Nephron (organoid): ENCODE data around the gene MLYCD.
A peak's percentile ranks its signal among the peaks of the same experiment; 100 is the strongest.

ENCODE experiments used
- H3K27ac Mint-ChIP-seq, 3 experiments: 2 replicates each; pipeline ENCODE4 v1.8.0; 2020; ENCODE audit warnings: mixed read lengths in 3 of 3, mild to moderate bottlenecking in 2 of 3, moderate library complexity in 1 of 3
- H3K27me3 Mint-ChIP-seq: 2 replicates; pipeline ENCODE4 v1.8.0; 2021; ENCODE audit warnings: low read depth, mild to moderate bottlenecking, moderate library complexity, mixed read lengths
- H3K36me3 Mint-ChIP-seq: 2 replicates; pipeline ENCODE4 v1.8.0; 2020; ENCODE audit warnings: low read depth, mixed read lengths
- H3K4me1 Mint-ChIP-seq: 2 replicates; pipeline ENCODE4 v1.8.0; 2020; ENCODE audit warnings: mixed read lengths
- H3K4me3 Mint-ChIP-seq, 3 experiments: 2 replicates each; pipeline ENCODE4 v1.8.0; 2020; ENCODE audit warnings: mild to moderate bottlenecking in 3 of 3, mixed read lengths in 3 of 3, moderate library complexity in 2 of 3
- H3K9me3 Mint-ChIP-seq: 2 replicates; pipeline ENCODE4 v1.8.0; 2020; ENCODE audit warnings: mixed read lengths
- CTCF ChIP-seq, 3 experiments: fragments of 200-600 bp; sonication (generic); IDR thresholded peaks; one replicate each; pipeline ENCODE4 v1.5.0; 2021; ENCODE audit warnings: antibody characterized with exemption in 3 of 3; ENCODE audit not compliant: unreplicated experiment in 3 of 3

Gene MLYCD

GRCh38 chr16:83907111-83907510, 8.2 kb downstream of the MLYCD start:
- Mint-ChIP-seq H3K4me3 (no peak overlapping the region), H3K4me1 (peaks cover 47% of the 10 kb centered on the region), H3K27me3 (no peaks in the 10 kb centered on the region), H3K9me3 (no peaks in the 10 kb centered on the region), H3K36me3 (peaks cover 29% of the 10 kb centered on the region), H3K27ac (no peak overlapping the region)
- no peak for TF ChIP-seq CTCF (IDR thresholded peaks at IDR 0.05; ENCODE audit: unreplicated experiment in 3 of 3)

GRCh38 chr16:83907631-83908250, 8.8 kb downstream of the MLYCD start:
- Mint-ChIP-seq H3K27ac (no peak overlapping the region), H3K9me3 (no peaks in the 10 kb centered on the region), H3K36me3 (peaks cover 34% of the 10 kb centered on the region), H3K27me3 (no peaks in the 10 kb centered on the region), H3K4me3 (no peak overlapping the region), H3K4me1 (peaks cover 46% of the 10 kb centered on the region)
- no peak for TF ChIP-seq CTCF (IDR thresholded peaks at IDR 0.05; ENCODE audit: unreplicated experiment in 3 of 3)

GRCh38 chr16:83908798-83909197, 9.9 kb downstream of the MLYCD start:
- TF ChIP-seq CTCF (IDR thresholded peaks at IDR 0.05; ENCODE audit: unreplicated experiment in 3 of 3) = no peak
- Mint-ChIP-seq H3K4me1 (peaks cover 42% of the 10 kb centered on the region), H3K27me3 (no peaks in the 10 kb centered on the region), H3K27ac (no peak overlapping the region), H3K9me3 (no peaks in the 10 kb centered on the region), H3K4me3 (no peak overlapping the region), H3K36me3 (peaks cover 41% of the 10 kb centered on the region)

GRCh38 chr16:83911290-83911689, 12.4 kb downstream of the MLYCD start:
- H3K27me3 Mint-ChIP-seq = no peaks in the 10 kb centered on the region
- peaks cover 32% of the 10 kb centered on the region for H3K4me1 Mint-ChIP-seq
- H3K36me3 Mint-ChIP-seq = peaks cover 59% of the 10 kb centered on the region
- H3K9me3 Mint-ChIP-seq = peaks cover 2% of the 10 kb centered on the region
- H3K4me3 Mint-ChIP-seq = no peak overlapping the region
- TF ChIP-seq CTCF (IDR thresholded peaks at IDR 0.05; ENCODE audit: unreplicated experiment in 3 of 3) = no peak
- H3K27ac Mint-ChIP-seq = no peak overlapping the region

- peaks cover 20% of the 10 kb centered on the region for H3K4me1 Mint-ChIP-seq
- H3K4me3 Mint-ChIP-seq = no peak overlapping the region
- H3K27me3 Mint-ChIP-seq = no peaks in the 10 kb centered on the region
- no peak for TF ChIP-seq CTCF (IDR thresholded peaks at IDR 0.05; ENCODE audit: unreplicated experiment in 3 of 3)
- peaks cover 2% of the 10 kb centered on the region for H3K9me3 Mint-ChIP-seq
- H3K36me3 Mint-ChIP-seq = peaks cover 67% of the 10 kb centered on the region
- H3K27ac Mint-ChIP-seq = peak overlapping the region; percentile 37 to 79 (median 44)
Measured at GRCh38 chr16:83912519-83913244, 13.8 kb downstream of the MLYCD start.

GRCh38 chr16:83913245-83913633, 14.3 kb downstream of the MLYCD start:
- no peak for TF ChIP-seq CTCF (IDR thresholded peaks at IDR 0.05; ENCODE audit: unreplicated experiment in 3 of 3)
- Mint-ChIP-seq H3K4me1 (peaks cover 20% of the 10 kb centered on the region), H3K36me3 (peaks cover 72% of the 10 kb centered on the region), H3K9me3 (peaks cover 2% of the 10 kb centered on the region), H3K4me3 (no peak overlapping the region), H3K27me3 (no peaks in the 10 kb centered on the region), H3K27ac (peak overlapping the region; percentile 37 to 79 (median 44))
